ENCODE results near the gene CD3G.
A peak's percentile ranks its signal among the peaks of the same experiment; 100 is the strongest.

CD3G gene

DNA sequence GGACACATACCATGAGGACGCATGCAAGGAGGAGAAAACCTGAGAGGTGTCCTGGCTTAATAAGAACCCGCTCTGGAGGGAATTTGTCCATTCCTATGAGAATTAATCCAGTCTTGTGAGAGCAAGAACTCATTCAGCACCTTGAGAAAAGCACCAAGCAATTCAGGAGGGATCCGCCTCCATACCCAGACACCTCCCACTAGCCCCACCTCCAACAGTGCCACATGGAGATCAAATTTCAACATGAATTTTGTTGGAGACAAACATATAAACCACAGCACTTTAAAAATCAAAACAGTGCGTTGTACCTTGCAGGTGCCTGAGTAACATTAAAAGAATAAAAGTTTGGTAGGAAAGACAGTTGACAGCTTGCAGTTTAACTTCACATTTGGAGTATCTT is 26.6 kb downstream of the CD3G start:
- TF ChIP-seq, protein P1, sequence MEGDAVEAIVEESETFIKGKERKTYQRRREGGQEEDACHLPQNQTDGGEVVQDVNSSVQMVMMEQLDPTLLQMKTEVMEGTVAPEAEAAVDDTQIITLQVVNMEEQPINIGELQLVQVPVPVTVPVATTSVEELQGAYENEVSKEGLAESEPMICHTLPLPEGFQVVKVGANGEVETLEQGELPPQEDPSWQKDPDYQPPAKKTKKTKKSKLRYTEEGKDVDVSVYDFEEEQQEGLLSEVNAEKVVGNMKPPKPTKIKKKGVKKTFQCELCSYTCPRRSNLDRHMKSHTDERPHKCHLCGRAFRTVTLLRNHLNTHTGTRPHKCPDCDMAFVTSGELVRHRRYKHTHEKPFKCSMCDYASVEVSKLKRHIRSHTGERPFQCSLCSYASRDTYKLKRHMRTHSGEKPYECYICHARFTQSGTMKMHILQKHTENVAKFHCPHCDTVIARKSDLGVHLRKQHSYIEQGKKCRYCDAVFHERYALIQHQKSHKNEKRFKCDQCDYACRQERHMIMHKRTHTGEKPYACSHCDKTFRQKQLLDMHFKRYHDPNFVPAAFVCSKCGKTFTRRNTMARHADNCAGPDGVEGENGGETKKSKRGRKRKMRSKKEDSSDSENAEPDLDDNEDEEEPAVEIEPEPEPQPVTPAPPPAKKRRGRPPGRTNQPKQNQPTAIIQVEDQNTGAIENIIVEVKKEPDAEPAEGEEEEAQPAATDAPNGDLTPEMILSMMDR (IDR thresholded peaks at IDR 0.05; ENCODE audit: low read depth, low read length) = no peak
- DNase-seq (ENCODE audit: low read depth in 2 of 2) = no peak
- no peak overlapping the region for H3K4me3 ChIP-seq (replicated peaks in 1 of 2; ENCODE audit: low read depth in 2 of 2, low read length in 2 of 2)

DNA sequence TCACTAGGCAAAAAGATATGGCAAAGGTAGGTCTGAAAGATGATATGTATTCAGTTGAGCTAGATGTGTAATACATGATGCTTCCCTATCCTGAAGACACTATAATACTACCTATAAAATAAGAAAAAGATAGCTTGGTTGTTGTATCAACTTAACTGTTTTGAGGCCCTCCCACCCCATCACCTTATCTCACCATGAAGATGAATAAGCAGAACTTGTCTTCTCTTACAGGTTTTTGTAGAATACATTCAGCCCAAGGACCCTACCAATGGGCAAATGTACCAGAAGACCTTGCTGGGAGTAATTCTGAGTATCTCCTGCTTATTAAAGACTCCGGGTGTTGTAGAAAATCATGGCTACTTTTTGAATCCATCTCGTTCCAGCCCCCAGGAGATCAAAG is 29.1 kb downstream of the CD3G start:
- DNase-seq (ENCODE audit: low read depth in 2 of 2) = no peak
- no peak overlapping the region for H3K4me3 ChIP-seq (replicated peaks in 1 of 2; ENCODE audit: low read depth in 2 of 2, low read length in 2 of 2)
- TF ChIP-seq, protein P1 (IDR thresholded peaks at IDR 0.05; ENCODE audit: low read depth, low read length) = no peak

DNA sequence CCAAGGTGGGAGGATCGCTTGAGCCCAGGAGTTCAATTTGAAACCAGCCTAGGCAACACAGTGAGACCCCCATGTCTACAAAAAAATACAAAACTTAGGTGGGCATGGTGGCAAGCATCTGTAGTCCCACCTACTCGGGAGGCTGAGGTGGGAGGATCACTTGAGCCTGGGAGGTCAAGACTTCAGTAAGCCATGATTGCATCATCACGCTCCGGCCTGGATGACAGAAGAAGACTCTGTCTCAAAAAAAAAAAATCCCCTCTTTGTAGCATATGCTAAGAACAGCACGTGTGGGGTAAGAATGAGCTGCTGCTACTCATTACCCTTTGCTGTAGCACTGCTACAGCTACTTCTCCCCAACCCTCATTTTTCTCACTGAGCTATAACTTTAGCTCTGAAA is 29.7 kb downstream of the CD3G start:
- no peak for DNase-seq (ENCODE audit: low read depth in 2 of 2)
- H3K4me3 ChIP-seq (replicated peaks in 1 of 2; ENCODE audit: low read depth in 2 of 2, low read length in 2 of 2) = no peak overlapping the region
- TF ChIP-seq, protein P1 (IDR thresholded peaks at IDR 0.05; ENCODE audit: low read depth, low read length) = no peak

DNA sequence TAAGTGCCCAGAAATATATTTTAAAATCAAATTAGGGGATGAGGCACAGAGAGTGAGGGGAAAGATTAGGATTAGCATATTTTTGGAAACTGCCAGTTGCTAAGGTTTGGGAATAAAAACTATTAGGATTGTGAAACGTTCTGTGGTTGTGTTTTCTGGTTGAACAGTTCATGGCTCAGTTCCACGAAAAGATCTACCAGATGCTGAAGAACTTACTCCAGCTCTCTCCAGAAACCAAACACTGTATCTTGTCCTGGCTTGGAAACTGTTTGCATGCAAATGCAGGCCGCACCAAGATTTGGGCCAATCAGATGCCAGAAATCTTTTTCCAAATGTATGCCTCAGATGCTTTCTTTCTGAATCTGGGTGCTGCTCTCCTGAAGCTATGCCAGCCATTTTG is 30.6 kb downstream of the CD3G start:
- peak in 1 of 2 donors; percentile 2 for DNase-seq (ENCODE audit: low read depth in 2 of 2)
- H3K4me3 ChIP-seq (replicated peaks in 1 of 2; ENCODE audit: low read depth in 2 of 2, low read length in 2 of 2) = no peak overlapping the region
- TF ChIP-seq, protein P1 (IDR thresholded peaks at IDR 0.05; ENCODE audit: low read depth, low read length) = no peak

DNA sequence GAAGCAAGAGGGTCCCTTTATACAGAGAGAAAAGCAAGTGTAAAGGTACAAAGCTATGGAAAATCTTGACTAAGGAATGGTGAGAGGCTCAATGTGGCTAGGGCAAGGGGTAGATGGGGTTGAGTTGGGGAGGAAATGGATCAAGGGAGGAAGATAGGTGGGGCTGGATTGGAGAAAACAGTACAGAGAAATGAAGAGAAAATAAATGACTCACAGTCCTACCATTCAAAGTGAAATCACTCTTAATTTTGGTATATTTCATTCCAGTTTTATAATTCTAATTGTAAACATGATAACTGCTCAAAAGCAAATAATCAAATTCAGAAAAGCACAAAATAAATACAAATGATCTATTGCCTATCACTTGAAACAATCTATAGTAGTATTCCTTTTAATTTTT is 31.8 kb downstream of the CD3G start:
- TF ChIP-seq, protein P1 (IDR thresholded peaks at IDR 0.05; ENCODE audit: low read depth, low read length) = no peak
- no peak for DNase-seq (ENCODE audit: low read depth in 2 of 2)
- no peak overlapping the region for H3K4me3 ChIP-seq (replicated peaks in 1 of 2; ENCODE audit: low read depth in 2 of 2, low read length in 2 of 2)

DNA sequence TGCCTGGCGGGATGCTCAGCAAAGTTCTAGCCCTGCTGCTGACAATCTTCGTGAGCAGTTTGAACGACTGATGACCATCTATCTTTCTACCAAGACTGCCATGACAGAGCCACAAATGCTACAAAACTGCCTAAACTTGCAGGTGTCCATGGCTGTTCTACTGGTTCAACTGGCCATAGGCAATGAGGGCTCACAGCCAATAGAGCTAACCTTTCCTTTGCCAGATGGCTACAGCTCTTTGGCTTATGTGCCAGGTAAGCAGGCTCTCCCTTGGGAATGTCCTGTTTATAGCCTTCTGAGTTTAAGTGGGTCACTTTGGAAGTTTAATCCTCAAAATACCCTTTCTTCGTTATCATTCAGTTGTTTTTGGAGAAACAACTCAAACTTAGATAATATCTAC is 35.4 kb downstream of the CD3G start:
- no peak for DNase-seq (ENCODE audit: low read depth in 2 of 2)
- TF ChIP-seq, protein P1 (IDR thresholded peaks at IDR 0.05; ENCODE audit: low read depth, low read length) = no peak
- no peak overlapping the region for H3K4me3 ChIP-seq (replicated peaks in 1 of 2; ENCODE audit: low read depth in 2 of 2, low read length in 2 of 2)

DNA sequence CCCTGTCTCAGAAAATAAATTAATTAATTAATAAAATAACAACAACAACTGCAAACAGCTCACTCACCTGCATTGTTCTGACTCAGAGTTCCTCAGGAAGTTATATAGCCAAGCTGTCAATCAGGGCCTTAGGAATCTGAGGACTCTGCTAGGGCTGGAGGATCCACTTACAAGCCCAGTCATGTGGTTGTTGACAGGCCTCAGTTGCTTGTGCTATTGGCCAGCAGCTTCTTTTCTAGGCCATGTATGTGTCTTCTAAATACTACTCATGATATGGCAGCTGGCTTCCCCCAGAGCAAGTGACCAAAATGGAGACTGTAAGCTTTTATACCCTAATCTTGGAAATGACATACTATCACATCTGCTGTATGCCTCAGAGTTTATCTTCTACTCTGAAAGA is 36.4 kb downstream of the CD3G start:
- DNase-seq (ENCODE audit: low read depth in 2 of 2) = no peak
- TF ChIP-seq, protein P1 (IDR thresholded peaks at IDR 0.05; ENCODE audit: low read depth, low read length) = no peak
- H3K4me3 ChIP-seq (replicated peaks in 1 of 2; ENCODE audit: low read depth in 2 of 2, low read length in 2 of 2) = no peak overlapping the region

Measured in cardiac fibroblast (primary cell).